AG09319 (cell line): ENCODE data around the gene PITPNM3.

ENCODE experiments used
- DNase-seq: peaks from one replicate; pipeline ENCODE4 v3.0.0-alpha.2; 2010; ENCODE audit warnings: low read depth; ENCODE audit errors: extremely low read depth
- TF ChIP-seq, protein P1 (sequence below): IDR thresholded peaks from 2 replicates; pipeline ENCODE4 v1.5.1; 2011; ENCODE audit warnings: low read depth, mild to moderate bottlenecking, inconsistent platforms, low read length, moderate library complexity

PITPNM3 gene

DNA sequence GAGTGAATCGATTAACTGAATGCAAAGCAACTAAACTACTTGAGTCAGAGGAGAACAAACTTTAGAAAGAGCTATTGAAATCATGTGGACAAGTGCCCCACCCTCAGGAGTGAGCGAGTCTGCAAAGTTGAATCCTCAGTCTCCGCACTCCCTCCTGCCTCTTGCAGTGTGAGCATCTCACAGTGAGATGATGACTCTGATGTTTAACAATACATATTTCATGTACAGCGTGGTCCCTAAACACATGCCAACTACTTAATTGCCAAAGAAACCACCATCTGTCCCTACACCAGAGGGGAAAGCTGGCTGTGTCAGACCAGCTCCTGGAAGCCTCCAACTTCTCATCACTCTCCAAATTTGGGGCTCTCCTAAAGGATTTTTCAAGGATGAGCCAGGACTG lies 80.9 kb downstream of the PITPNM3 start:
- no peak for DNase-seq
- TF ChIP-seq, protein P1, sequence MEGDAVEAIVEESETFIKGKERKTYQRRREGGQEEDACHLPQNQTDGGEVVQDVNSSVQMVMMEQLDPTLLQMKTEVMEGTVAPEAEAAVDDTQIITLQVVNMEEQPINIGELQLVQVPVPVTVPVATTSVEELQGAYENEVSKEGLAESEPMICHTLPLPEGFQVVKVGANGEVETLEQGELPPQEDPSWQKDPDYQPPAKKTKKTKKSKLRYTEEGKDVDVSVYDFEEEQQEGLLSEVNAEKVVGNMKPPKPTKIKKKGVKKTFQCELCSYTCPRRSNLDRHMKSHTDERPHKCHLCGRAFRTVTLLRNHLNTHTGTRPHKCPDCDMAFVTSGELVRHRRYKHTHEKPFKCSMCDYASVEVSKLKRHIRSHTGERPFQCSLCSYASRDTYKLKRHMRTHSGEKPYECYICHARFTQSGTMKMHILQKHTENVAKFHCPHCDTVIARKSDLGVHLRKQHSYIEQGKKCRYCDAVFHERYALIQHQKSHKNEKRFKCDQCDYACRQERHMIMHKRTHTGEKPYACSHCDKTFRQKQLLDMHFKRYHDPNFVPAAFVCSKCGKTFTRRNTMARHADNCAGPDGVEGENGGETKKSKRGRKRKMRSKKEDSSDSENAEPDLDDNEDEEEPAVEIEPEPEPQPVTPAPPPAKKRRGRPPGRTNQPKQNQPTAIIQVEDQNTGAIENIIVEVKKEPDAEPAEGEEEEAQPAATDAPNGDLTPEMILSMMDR: no peak

DNA sequence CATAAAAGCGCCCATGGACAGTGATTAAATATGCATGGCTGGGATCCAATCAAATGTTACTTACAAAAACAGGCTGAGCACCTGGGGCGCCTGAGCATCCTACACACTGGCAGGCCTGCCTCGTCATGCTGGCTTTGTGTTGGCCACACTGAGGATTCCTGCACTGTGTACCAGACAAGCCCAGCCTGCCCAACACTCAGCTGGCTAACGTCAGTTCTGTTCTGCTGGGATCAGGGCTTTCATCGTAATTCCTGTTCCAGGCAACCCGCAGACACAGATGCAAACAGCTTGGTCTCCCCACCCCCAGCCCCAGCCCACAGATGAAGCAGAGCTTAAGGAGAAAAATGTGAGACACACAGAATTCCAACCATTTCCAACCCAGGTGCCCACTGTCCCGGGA lies 81.4 kb downstream of the PITPNM3 start:
- no peak for DNase-seq
- TF ChIP-seq, protein P1: no peak

- no peak for DNase-seq
- TF ChIP-seq, protein P1: no peak
Observed at GRCh38 chr17:6474376-6474775, 82.0 kb downstream of the PITPNM3 start.

DNA sequence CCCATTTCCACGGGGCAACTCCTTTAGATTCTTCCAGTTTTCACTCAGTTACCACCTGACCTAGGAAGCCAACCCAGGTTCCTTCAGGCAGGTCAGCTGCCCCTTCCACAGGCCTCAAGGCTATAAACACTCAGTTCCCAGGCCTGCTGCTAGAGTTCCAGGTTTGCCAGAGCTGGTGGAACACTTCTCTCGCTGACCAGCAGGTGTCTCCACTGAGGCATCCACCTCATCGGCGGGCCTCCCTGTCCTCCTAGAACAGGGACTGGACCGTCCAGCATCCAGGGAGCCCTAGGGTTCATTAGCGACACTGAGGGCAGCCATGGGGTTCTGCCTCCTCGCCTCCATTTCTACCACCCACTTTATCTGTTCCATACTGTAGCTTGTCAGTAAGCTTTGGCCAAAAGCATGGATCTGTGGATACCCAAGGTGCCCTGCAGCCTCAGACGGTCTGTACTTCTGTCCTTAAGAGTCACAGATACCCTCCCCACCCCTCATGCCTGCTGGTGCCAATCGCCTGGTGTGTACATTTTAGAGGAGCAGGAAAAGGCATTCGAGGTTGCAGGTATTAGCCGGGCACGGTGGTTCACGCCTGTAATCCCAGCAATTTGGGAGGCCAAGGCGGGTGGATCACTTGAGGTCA lies 83.1 kb downstream of the PITPNM3 start:
- peak; percentile 22 for DNase-seq
- TF ChIP-seq, protein P1: peak; percentile 99

DNA sequence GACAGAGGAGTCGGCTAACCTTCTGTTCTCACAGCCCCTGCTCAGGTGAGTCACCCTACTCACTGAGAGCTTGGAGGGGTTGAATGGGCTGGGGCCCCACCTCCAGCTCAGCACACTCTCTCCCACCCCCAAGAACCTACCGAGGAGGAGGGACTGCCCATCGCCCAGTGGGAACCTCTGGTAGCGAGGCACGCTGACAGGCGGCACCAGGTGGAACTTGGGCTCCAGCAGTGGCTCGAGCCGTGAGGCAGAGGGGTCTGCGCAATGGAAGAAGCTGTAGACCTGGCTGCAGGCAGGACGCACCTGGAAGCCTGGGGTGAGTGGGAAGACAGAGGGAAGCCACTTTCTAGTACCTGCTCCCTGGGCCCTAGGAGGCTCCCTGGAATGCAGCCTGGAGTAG lies 83.8 kb downstream of the PITPNM3 start:
- no peak for DNase-seq

DNA sequence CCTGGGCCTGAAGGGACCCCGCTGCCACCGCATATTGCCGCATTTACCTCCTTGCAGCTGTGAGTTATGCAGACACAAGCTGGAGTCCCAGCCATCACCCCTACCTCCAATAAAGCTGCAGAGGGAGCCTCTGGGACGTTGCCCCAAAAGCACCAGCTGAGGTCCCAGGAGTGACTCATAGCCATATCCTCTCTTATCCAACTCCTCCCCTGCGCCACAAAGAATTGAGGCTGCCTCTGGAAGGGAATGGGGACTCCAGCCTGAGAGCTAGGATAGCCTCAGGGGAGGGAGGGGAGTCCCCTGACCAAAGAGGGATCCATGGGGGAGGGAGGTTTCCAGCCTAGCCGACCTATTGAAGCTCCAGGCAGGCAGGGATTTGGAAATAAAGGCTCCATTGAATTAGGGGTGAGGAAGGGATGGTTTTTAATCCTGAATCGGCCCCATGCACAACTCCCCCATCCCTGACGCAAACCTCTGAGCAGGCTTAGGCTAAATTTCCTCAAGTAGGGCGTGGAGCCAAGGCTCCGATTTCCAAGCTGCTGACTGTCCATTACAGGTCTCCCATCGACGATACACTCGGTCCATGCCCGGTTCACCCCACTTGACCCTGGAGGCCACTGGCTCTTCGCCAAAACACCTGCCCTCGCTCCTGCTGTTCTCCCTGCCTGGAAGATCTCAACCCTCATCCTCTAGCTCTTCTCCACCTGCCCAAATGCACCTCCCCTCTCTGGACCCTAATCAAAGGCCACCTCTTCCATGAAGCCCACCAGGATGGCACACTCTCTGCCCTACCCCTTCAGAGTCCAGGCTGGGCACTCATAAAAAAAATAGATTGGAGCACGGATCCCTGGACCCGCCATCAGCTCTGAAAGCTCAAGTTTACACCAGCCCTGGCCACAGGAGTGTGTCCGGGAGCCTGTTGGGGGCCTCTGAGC lies 84.6 kb downstream of the PITPNM3 start:
- TF ChIP-seq, protein P1: peak; percentile 9; the same call in 1 of the 2 replicates
- peak; percentile 10 for DNase-seq

More for the DNA sequence above, 83.8 kb downstream of the PITPNM3 start:
- TF ChIP-seq, protein P1: no peak
